K562 (cell line): ENCODE data around the gene WNT3. TPM values are rescaled to one million over a fixed set of nuclear protein-coding genes. Genes with fewer than 3 reads are reported as not detected.
A peak's percentile ranks its signal among the peaks of the same experiment; 100 is the strongest.

Source experiments
- BHLHE40 ChIP-seq: IDR thresholded peaks from 2 replicates; pipeline ENCODE4 v1.6.1; 2011; ENCODE audit warnings: low read length, improper control_type of control experiment
- KDM1A ChIP-seq, 2 experiments: fragments of 450-650 bp; IDR thresholded peaks; 2 replicates each; pipeline ENCODE4 v1.6.1; 2016; ENCODE audit warnings: mild to moderate bottlenecking in 2 of 2
- MAFF ChIP-seq: IDR thresholded peaks from 2 replicates; pipeline ENCODE4 v1.6.1; 2012; ENCODE audit warnings: low read length, improper control_type of control experiment
- PCBP2 ChIP-seq: fragments of 200-400 bp; formaldehyde crosslinking; IDR thresholded peaks from 2 replicates; pipeline ENCODE4 v1.6.1; 2018; ENCODE audit warnings: low read length, low read depth, mild to moderate bottlenecking, moderate library complexity; ENCODE audit not compliant: poor library complexity, severe bottlenecking
- PRMT5 ChIP-seq: sonication (generic); formaldehyde crosslinking; IDR thresholded peaks from 2 replicates; pipeline ENCODE4 v1.5.0; 2020; ENCODE audit warnings: missing genetic modification reagents
- PTTG1 ChIP-seq: fragments of 450-650 bp; IDR thresholded peaks from 2 replicates; pipeline ENCODE4 v1.6.1; 2016; ENCODE audit warnings: low read depth, mild to moderate bottlenecking, missing genetic modification characterization, missing compliant biosample characterization
- SAFB ChIP-seq: fragments of 200-400 bp; formaldehyde crosslinking; IDR thresholded peaks from 2 replicates; pipeline ENCODE4 v1.6.1; 2017; ENCODE audit warnings: low read depth, low read length, borderline replicate concordance
- SAP30 ChIP-seq: fragments of 200-600 bp; sonication (generic); IDR thresholded peaks from 2 replicates; pipeline ENCODE4 v1.6.1; 2012; ENCODE audit warnings: borderline replicate concordance, low read depth, mild to moderate bottlenecking, moderate library complexity, low read length, control low read depth, inconsistent platforms; ENCODE audit not compliant: insufficient read depth, poor library complexity, severe bottlenecking
- SPI1 ChIP-seq: IDR thresholded peaks from 2 replicates; pipeline ENCODE4 v1.6.1; 2011; ENCODE audit warnings: low read depth, low read length, control low read depth, borderline replicate concordance
- SRF ChIP-seq, 2 experiments: fragments of 250-450, 450-650 bp in 1 of 2; sonication (Bioruptor Pico) in 1 of 2; sonication (generic) in 1 of 2; formaldehyde crosslinking; IDR thresholded peaks; 2 replicates each; pipeline versions ENCODE4 v1.5.0 to v1.5.1; 2020 to 2022; ENCODE audit warnings: mild to moderate bottlenecking in 1 of 2, missing genetic modification reagents in 1 of 2
- ZNF124 ChIP-seq: sonication (generic); formaldehyde crosslinking; IDR thresholded peaks from 2 replicates; pipeline ENCODE4 v1.8.1; 2022; ENCODE audit warnings: missing genetic modification reagents
- ZNF143 ChIP-seq: sonication (generic); formaldehyde crosslinking; IDR thresholded peaks from 2 replicates; pipeline ENCODE4 v1.9.0; 2022; ENCODE audit warnings: mild to moderate bottlenecking, missing genetic modification reagents
- ZNF324 ChIP-seq: fragments of 250-450 bp; sonication (Bioruptor Pico); IDR thresholded peaks from 2 replicates; pipeline ENCODE4 v1.4.0; 2020; ENCODE audit warnings: mild to moderate bottlenecking
- polyA plus RNA-seq, 8 experiments: library from polyadenylated mRNA; depleted of rRNA in 4 of 8; stranded (reverse) in 5 of 8; unstranded in 3 of 8; fragments of >200 nt; fragmentation: Nextera tagmentation in 2 of 8; fragmentation: Illumina TruSeq in 1 of 8; extraction: Ambion mirVana in 2 of 8; extraction: Trizol in 1 of 8; gene quantifications; 2 replicates each; pipeline versions ENCODE4 v1.2.1 to v1.2.3, GENCODE V29; 2011 to 2014; ENCODE audit warnings: inconsistent platforms in 1 of 8, missing spikeins in 1 of 8
- total RNA-seq, 7 experiments: library from RNA; depleted of rRNA in 6 of 7; stranded (reverse); fragments of >200 nt in 6 of 7; fragmentation: Illumina TruSeq in 2 of 7; extraction: Trizol in 2 of 7; gene quantifications; 2 replicates each; pipeline versions ENCODE4 v1.2.1 to v1.2.3, GENCODE V29; 2011 to 2021; ENCODE audit warnings: low replicate concordance in 1 of 7
- TF ChIP-seq, protein P1 (sequence below), 2 experiments: fragments of 450-650 bp; conservative IDR thresholded peaks; 2 replicates each; pipeline ENCODE4 v1.6.1; 2017; ENCODE audit warnings: mild to moderate bottlenecking in 2 of 2, moderate library complexity in 2 of 2
- TF ChIP-seq, protein P2 (sequence below): sonication (generic); formaldehyde crosslinking; IDR thresholded peaks from 2 replicates; pipeline ENCODE4 v1.9.0; 2022; ENCODE audit warnings: mild to moderate bottlenecking, missing genetic modification reagents
- TF ChIP-seq, protein P3 (sequence below): fragments of 450-650 bp; IDR thresholded peaks from 2 replicates; pipeline ENCODE4 v1.6.1; 2016
- TF ChIP-seq, protein P4 (sequence below): sonication (generic); formaldehyde crosslinking; IDR thresholded peaks from 2 replicates; pipeline ENCODE4 v1.9.0; 2022; ENCODE audit warnings: mild to moderate bottlenecking, missing genetic modification reagents
- TF ChIP-seq, protein P5 (sequence below), 2 experiments: fragments of 450-650 bp in 1 of 2; IDR thresholded peaks; 2 replicates each; pipeline ENCODE4 v1.6.1; 2011 to 2017; ENCODE audit warnings: low read depth in 2 of 2, antibody characterized with exemption in 1 of 2, borderline replicate concordance in 1 of 2, low read length in 1 of 2, mild to moderate bottlenecking in 1 of 2, mixed read lengths in 1 of 2; ENCODE audit not compliant: control insufficient read depth in 1 of 2
- TF ChIP-seq, protein P6 (sequence below): fragments of 250-450 bp; sonication (Bioruptor Pico); IDR thresholded peaks from 2 replicates; pipeline ENCODE4 v1.8.0; 2022; ENCODE audit warnings: moderate library complexity, mild to moderate bottlenecking, inconsistent platforms

Gene WNT3
- total and polyA plus RNA-seq, 9 of the 15 experiments (the other 6 are each of a cell fraction or from before 2014, with no cell fraction given), result 1.5 to 6.1 (median 3.3) TPM

DNA sequence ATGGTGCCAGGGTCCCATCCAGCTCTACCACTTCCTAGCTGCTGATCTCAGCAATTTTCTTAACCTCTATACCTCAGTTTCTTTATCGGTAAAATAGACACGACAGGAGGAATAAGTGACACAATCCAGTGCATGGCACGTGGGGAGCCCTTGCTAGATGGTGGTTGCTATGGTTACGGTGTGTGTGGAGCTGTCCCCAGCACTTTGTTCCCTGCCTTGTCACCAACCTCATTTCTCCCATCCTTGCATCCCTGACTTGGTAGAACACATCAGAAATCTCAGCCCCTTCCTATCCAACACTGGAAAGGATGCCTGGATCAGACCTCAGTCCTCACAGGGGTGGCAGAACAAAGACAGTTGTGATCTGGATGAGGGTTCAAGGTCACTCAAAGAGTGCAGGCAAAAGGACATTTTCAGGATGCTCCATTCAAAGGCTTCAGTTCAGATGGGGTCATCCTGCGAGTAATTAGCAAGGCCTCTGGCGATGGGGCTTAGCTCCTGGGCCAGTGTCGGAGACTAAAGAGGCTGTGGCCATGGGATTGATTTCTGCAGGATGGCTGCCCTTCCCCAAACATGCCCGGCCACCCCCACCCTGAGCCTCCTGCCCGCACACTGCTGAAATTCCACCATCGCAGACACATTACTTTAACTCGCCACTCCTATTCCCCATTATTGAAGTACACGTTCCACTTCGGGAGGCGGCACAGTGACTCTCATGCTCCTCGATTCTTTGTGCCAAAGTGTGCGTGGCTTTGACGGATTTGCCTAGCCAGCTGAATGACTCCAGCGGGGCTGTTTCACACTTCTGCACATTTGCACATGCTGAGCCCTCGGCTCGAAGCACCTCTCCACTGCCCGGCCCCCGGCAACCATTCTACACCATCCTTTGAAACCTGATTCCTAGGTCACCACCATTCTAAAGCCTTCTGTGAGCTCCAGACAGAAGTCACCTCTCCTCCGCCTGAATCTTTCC is 40.3 kb downstream of the WNT3 start (continued):
- TF ChIP-seq, protein P1, sequence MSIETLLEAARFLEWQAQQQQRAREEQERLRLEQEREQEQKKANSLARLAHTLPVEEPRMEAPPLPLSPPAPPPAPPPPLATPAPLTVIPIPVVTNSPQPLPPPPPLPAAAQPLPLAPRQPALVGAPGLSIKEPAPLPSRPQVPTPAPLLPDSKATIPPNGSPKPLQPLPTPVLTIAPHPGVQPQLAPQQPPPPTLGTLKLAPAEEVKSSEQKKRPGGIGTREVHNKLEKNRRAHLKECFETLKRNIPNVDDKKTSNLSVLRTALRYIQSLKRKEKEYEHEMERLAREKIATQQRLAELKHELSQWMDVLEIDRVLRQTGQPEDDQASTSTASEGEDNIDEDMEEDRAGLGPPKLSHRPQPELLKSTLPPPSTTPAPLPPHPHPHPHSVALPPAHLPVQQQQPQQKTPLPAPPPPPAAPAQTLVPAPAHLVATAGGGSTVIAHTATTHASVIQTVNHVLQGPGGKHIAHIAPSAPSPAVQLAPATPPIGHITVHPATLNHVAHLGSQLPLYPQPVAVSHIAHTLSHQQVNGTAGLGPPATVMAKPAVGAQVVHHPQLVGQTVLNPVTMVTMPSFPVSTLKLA (conservative IDR thresholded peaks at IDR 0.05), result peak; percentile 65 to 71; a peak in 3 of 4 replicates
- TF ChIP-seq PRMT5 (CRISPR knock-in tag) (no peak), ZNF324 (CRISPR knock-in tag) (no peak), BHLHE40 (peak; percentile 68), SAFB (no peak), SRF (CRISPR knock-in tag; IDR thresholded peaks at IDR 0.05) (no peak), MAFF (peak; percentile 45), PCBP2 (no peak), SAP30 (no peak), ZNF124 (CRISPR knock-in tag) (no peak), ZNF143 (CRISPR knock-in tag) (no peak), PTTG1 (tag) (no peak), KDM1A (IDR thresholded peaks at IDR 0.05) (no peak), SPI1 (no peak)
- TF ChIP-seq, protein P2, sequence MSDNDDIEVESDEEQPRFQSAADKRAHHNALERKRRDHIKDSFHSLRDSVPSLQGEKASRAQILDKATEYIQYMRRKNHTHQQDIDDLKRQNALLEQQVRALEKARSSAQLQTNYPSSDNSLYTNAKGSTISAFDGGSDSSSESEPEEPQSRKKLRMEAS (CRISPR knock-in tag), result peak; percentile 45; the same call in 1 of the 2 replicates
- TF ChIP-seq, protein P3, sequence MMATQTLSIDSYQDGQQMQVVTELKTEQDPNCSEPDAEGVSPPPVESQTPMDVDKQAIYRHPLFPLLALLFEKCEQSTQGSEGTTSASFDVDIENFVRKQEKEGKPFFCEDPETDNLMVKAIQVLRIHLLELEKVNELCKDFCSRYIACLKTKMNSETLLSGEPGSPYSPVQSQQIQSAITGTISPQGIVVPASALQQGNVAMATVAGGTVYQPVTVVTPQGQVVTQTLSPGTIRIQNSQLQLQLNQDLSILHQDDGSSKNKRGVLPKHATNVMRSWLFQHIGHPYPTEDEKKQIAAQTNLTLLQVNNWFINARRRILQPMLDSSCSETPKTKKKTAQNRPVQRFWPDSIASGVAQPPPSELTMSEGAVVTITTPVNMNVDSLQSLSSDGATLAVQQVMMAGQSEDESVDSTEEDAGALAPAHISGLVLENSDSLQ, result no peak
- TF ChIP-seq, protein P4, sequence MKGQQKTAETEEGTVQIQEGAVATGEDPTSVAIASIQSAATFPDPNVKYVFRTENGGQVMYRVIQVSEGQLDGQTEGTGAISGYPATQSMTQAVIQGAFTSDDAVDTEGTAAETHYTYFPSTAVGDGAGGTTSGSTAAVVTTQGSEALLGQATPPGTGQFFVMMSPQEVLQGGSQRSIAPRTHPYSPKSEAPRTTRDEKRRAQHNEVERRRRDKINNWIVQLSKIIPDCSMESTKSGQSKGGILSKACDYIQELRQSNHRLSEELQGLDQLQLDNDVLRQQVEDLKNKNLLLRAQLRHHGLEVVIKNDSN, result peak; percentile 76
- TF ChIP-seq, protein P5, sequence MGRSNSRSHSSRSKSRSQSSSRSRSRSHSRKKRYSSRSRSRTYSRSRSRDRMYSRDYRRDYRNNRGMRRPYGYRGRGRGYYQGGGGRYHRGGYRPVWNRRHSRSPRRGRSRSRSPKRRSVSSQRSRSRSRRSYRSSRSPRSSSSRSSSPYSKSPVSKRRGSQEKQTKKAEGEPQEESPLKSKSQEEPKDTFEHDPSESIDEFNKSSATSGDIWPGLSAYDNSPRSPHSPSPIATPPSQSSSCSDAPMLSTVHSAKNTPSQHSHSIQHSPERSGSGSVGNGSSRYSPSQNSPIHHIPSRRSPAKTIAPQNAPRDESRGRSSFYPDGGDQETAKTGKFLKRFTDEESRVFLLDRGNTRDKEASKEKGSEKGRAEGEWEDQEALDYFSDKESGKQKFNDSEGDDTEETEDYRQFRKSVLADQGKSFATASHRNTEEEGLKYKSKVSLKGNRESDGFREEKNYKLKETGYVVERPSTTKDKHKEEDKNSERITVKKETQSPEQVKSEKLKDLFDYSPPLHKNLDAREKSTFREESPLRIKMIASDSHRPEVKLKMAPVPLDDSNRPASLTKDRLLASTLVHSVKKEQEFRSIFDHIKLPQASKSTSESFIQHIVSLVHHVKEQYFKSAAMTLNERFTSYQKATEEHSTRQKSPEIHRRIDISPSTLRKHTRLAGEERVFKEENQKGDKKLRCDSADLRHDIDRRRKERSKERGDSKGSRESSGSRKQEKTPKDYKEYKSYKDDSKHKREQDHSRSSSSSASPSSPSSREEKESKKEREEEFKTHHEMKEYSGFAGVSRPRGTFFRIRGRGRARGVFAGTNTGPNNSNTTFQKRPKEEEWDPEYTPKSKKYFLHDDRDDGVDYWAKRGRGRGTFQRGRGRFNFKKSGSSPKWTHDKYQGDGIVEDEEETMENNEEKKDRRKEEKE (IDR thresholded peaks at IDR 0.05; ENCODE audit: borderline replicate concordance in 1 of 2, control insufficient read depth in 1 of 2, low read depth in 2 of 2, low read length in 1 of 2), result no peak
- TF ChIP-seq, protein P6, sequence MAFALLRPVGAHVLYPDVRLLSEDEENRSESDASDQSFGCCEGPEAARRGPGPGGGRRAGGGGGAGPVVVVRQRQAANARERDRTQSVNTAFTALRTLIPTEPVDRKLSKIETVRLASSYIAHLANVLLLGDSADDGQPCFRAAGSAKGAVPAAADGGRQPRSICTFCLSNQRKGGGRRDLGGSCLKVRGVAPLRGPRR (CRISPR knock-in tag), result no peak
